Endodermal cell (in vitro differentiated cells): ENCODE data around the gene FASTKD1. TPM values are rescaled to one million over a fixed set of nuclear protein-coding genes. Genes with fewer than 3 reads are reported as not detected.

Experiments used
- DNase-seq: peaks from one replicate; pipeline ENCODE4 v3.0.0-alpha.2; 2017
- H3K27ac ChIP-seq: 2 replicates; pipeline ENCODE4 v1.5.1; 2013; ENCODE audit warnings: mild to moderate bottlenecking, low read depth, low read length, moderate library complexity
- H3K27me3 ChIP-seq: 2 replicates; pipeline ENCODE4 v1.6.1; 2013; ENCODE audit warnings: mild to moderate bottlenecking, low read length, moderate library complexity; ENCODE audit not compliant: insufficient read depth, control insufficient read depth, poor library complexity, severe bottlenecking
- H3K36me3 ChIP-seq: 2 replicates; pipeline ENCODE4 v1.7.0; 2013; ENCODE audit warnings: mild to moderate bottlenecking, low read length, moderate library complexity; ENCODE audit not compliant: control insufficient read depth, insufficient read depth
- H3K4me1 ChIP-seq: one replicate; pipeline ENCODE4 v1.7.0; 2013; ENCODE audit warnings: low read length; ENCODE audit not compliant: control insufficient read depth, insufficient read depth
- H3K4me3 ChIP-seq: 2 replicates; pipeline ENCODE4 v1.5.1; 2013; ENCODE audit warnings: mild to moderate bottlenecking, low read length, moderate library complexity
- H3K9ac ChIP-seq: 2 replicates; pipeline ENCODE4 v1.6.1; 2013; ENCODE audit warnings: mild to moderate bottlenecking, low read length, moderate library complexity; ENCODE audit not compliant: poor library complexity, severe bottlenecking; ENCODE audit errors: extremely low read depth
- H3K9me3 ChIP-seq: 2 replicates; pipeline ENCODE4 v1.6.1; 2013; ENCODE audit warnings: mild to moderate bottlenecking, low read length, moderate library complexity; ENCODE audit not compliant: control insufficient read depth
- H3K27ac Mint-ChIP-seq: 2 replicates; pipeline ENCODE4 v1.8.0; 2020; ENCODE audit warnings: mixed read lengths
- H3K27me3 Mint-ChIP-seq: 2 replicates; pipeline ENCODE4 v1.8.0; 2021; ENCODE audit warnings: mild to moderate bottlenecking, mixed read lengths; ENCODE audit not compliant: insufficient read depth
- H3K36me3 Mint-ChIP-seq: 2 replicates; pipeline ENCODE4 v1.8.0; 2020; ENCODE audit warnings: low read depth, mixed read lengths
- H3K4me1 Mint-ChIP-seq: 2 replicates; pipeline ENCODE4 v1.8.0; 2020; ENCODE audit warnings: mixed read lengths
- H3K4me3 Mint-ChIP-seq: 2 replicates; pipeline ENCODE4 v1.8.0; 2020; ENCODE audit warnings: mild to moderate bottlenecking, moderate library complexity, mixed read lengths
- H3K9me3 Mint-ChIP-seq: 2 replicates; pipeline ENCODE4 v1.8.0; 2020; ENCODE audit warnings: mild to moderate bottlenecking, mixed read lengths
- CTCF ChIP-seq: fragments of 200-600 bp; sonication (generic); conservative IDR thresholded peaks from 2 replicates; pipeline ENCODE4 v1.5.0; 2021; ENCODE audit warnings: antibody characterized with exemption, mild to moderate bottlenecking
- WGBS, 2 experiments: methylation state at CpG; one replicate each; pipeline versions ENCODE4 v1.1.5 to v1.1.7; 2013; ENCODE audit warnings: missing lambda C conversion rate in 2 of 2, mixed read lengths in 1 of 2; ENCODE audit not compliant: insufficient coverage in 1 of 2, insufficient read length in 1 of 2; 5-methylcytosine and 5-hydroxymethylcytosine counted together
- total RNA-seq, 2 donors: library from RNA; stranded (reverse); fragmentation: NEBNext Ultra II Directional in 1 of 2; extraction: Animal tissue kit (Norgen Biotek cat#: 25700) in 1 of 2; gene quantifications; 2 replicates in 1 of 2; 3 replicates in 1 of 2; pipeline ENCODE4 v1.2.1, GENCODE V29; 2021

FASTKD1 gene
- total RNA-seq, 2 donors from 2014 or later: 45.2 to 56.0 TPM

GRCh38 chr2:169513094-169513493 is 60.6 kb downstream of the FASTKD1 start:
- Mint-ChIP-seq H3K27me3 (no peaks in the 10 kb centered on the region), H3K36me3 (no peaks in the 10 kb centered on the region), H3K9me3 (no peaks in the 10 kb centered on the region), H3K4me3 (no peak overlapping the region), H3K4me1 (peaks cover 7% of the 10 kb centered on the region), H3K27ac (no peak overlapping the region)
- no peaks in the 10 kb centered on the region for H3K27me3 ChIP-seq
- no peak for DNase-seq
- no peak overlapping the region for H3K27ac ChIP-seq
- no peaks in the 10 kb centered on the region for H3K9me3 ChIP-seq
- no peak overlapping the region for H3K4me3 ChIP-seq
- no peak overlapping the region for H3K9ac ChIP-seq
- no peaks in the 10 kb centered on the region for H3K36me3 ChIP-seq
- H3K4me1 ChIP-seq: peaks cover 9% of the 10 kb centered on the region
- no peak for TF ChIP-seq CTCF
- WGBS, 2 experiments: 92 to 100% methylated on average over 1 of the region's 1 CpG

- H3K4me3 Mint-ChIP-seq: no peak overlapping the region
- no peaks in the 10 kb centered on the region for H3K9me3 Mint-ChIP-seq
Observed at GRCh38 chr2:169512525-169512924, 61.1 kb downstream of the FASTKD1 start.

GRCh38 chr2:169511818-169512217 is 61.8 kb downstream of the FASTKD1 start:
- Histone ChIP-seq H3K9ac (no peak overlapping the region), H3K9me3 (no peaks in the 10 kb centered on the region), H3K4me1 (peaks cover 9% of the 10 kb centered on the region), H3K27me3 (no peaks in the 10 kb centered on the region), H3K27ac (no peak overlapping the region), H3K4me3 (no peak overlapping the region), H3K36me3 (no peaks in the 10 kb centered on the region)
- no peak for TF ChIP-seq CTCF
- no peak for DNase-seq
- Mint-ChIP-seq H3K27me3 (no peaks in the 10 kb centered on the region), H3K4me3 (no peak overlapping the region), H3K36me3 (peaks cover 2% of the 10 kb centered on the region), H3K4me1 (peaks cover 7% of the 10 kb centered on the region), H3K27ac (no peak overlapping the region), H3K9me3 (peaks cover 3% of the 10 kb centered on the region)
- WGBS, 2 experiments: 100% methylated on average over 1 of the region's 1 CpG

More at GRCh38 chr2:169512525-169512924, 61.1 kb downstream of the FASTKD1 start:
- H3K4me1 ChIP-seq: peaks cover 9% of the 10 kb centered on the region
- no peak overlapping the region for H3K4me3 ChIP-seq
- DNase-seq: no peak
- H3K4me1 Mint-ChIP-seq: peaks cover 7% of the 10 kb centered on the region
- whole genome bisulfite sequencing, 2 experiments: 84 to 100% methylated on average over 1 to 2 of the region's 2 CpGs
- H3K27ac Mint-ChIP-seq: no peak overlapping the region
- TF ChIP-seq CTCF: no peak
- no peaks in the 10 kb centered on the region for H3K27me3 Mint-ChIP-seq
- no peaks in the 10 kb centered on the region for H3K36me3 ChIP-seq
- H3K9ac ChIP-seq: no peak overlapping the region
- H3K27me3 ChIP-seq: no peaks in the 10 kb centered on the region
- H3K27ac ChIP-seq: no peak overlapping the region
- H3K36me3 Mint-ChIP-seq: no peaks in the 10 kb centered on the region
- no peaks in the 10 kb centered on the region for H3K9me3 ChIP-seq
